IMR-90 (cell line): ENCODE data around the gene LDHA. TPM values are rescaled to one million over a fixed set of nuclear protein-coding genes. Genes with fewer than 3 reads are reported as not detected.
A peak's percentile ranks its signal among the peaks of the same experiment; 100 is the strongest.

Experiments
- ATAC-seq: fragments of 200-7000 bp; cut with Tn5 transposase; 2 replicates; pipeline ENCODE4 v1.9.1; 2020; ENCODE audit warnings: low read depth, mild to moderate bottlenecking, moderate library complexity
- BruUV-seq: library from RNA; stranded (reverse); fragments of 400-500 nt; replicated peaks from 2 replicates; lab custom pipeline; 2021; lab: Mats Ljungman, UMichigan
- CTCF ChIA-PET: fragments of 300-600 bp; formaldehyde crosslinking; extraction: SDS; loops from one replicate; lab custom pipeline; 2021; ENCODE audit warnings: antibody characterized with exemption; lab: Yijun Ruan, JAX
- POLR2A ChIA-PET: fragments of 300-600 bp; sonication (Branson Sonifier 250); formaldehyde crosslinking; loops from one replicate; lab custom pipeline; 2022; ENCODE audit warnings: antibody characterized with exemption; ENCODE audit not compliant: unreplicated experiment; lab: Charles Lee
- DNase-seq: peaks from one replicate; pipeline ENCODE4 v3.0.0; 2013
- H2AFZ ChIP-seq: replicated peaks from 2 replicates; pipeline ENCODE3; 2013; ENCODE audit warnings: low read length, mild to moderate bottlenecking; ENCODE audit not compliant: poor library complexity
- H2AK5ac ChIP-seq: 2 replicates; pipeline ENCODE4 v1.6.1; 2013; ENCODE audit warnings: low read depth, low read length, inconsistent platforms
- H2AK9ac ChIP-seq: replicated peaks from 2 replicates; pipeline ENCODE3; 2013; ENCODE audit warnings: mild to moderate bottlenecking, low read depth, low read length, moderate library complexity; ENCODE audit not compliant: poor library complexity
- H2BK120ac ChIP-seq: 2 replicates; pipeline ENCODE4 v1.6.1; 2013; ENCODE audit warnings: low read depth, low read length, inconsistent platforms
- H2BK15ac ChIP-seq: 3 replicates; pipeline ENCODE4 v1.6.1; 2013; ENCODE audit warnings: low read depth, low read length, inconsistent platforms
- H2BK20ac ChIP-seq: 2 replicates; pipeline ENCODE4 v1.6.1; 2013; ENCODE audit warnings: low read depth, mild to moderate bottlenecking, inconsistent platforms, low read length, moderate library complexity
- H2BK5ac ChIP-seq: 2 replicates; pipeline ENCODE4 v1.6.1; 2013; ENCODE audit warnings: mild to moderate bottlenecking, low read depth, low read length, inconsistent platforms; ENCODE audit not compliant: poor library complexity, severe bottlenecking
- H3K14ac ChIP-seq: replicated peaks from 2 replicates; pipeline ENCODE4 v1.6.1; 2013; ENCODE audit warnings: low read depth, low read length, inconsistent platforms
- H3K18ac ChIP-seq: 2 replicates; pipeline ENCODE4 v1.6.1; 2013; ENCODE audit warnings: low read depth, low read length, control low read depth
- H3K23ac ChIP-seq: 2 replicates; pipeline ENCODE4 v1.6.1; 2013; ENCODE audit warnings: low read depth, low read length, inconsistent platforms
- H3K27ac ChIP-seq: 2 replicates; pipeline ENCODE4 v1.5.1; 2013; ENCODE audit warnings: mild to moderate bottlenecking, control low read depth, low read length; ENCODE audit not compliant: insufficient read depth
- H3K27me3 ChIP-seq: 2 replicates; pipeline ENCODE4 v1.6.1; 2013; ENCODE audit warnings: low read length; ENCODE audit not compliant: control insufficient read depth, insufficient read depth
- H3K36me3 ChIP-seq: 2 replicates; pipeline ENCODE4 v1.6.1; 2013; ENCODE audit warnings: low read length, mixed read lengths; ENCODE audit not compliant: control insufficient read depth, insufficient read depth
- H3K4ac ChIP-seq: 2 replicates; pipeline ENCODE4 v1.6.1; 2013; ENCODE audit warnings: low read depth, low read length, inconsistent platforms
- H3K4me1 ChIP-seq: 2 replicates; pipeline ENCODE4 v1.6.1; 2013; ENCODE audit warnings: low read length, mixed read lengths; ENCODE audit not compliant: control insufficient read depth, insufficient read depth
- H3K4me2 ChIP-seq: 2 replicates; pipeline ENCODE4 v1.6.1; 2013; ENCODE audit warnings: low read depth, mild to moderate bottlenecking, control low read depth, low read length, moderate library complexity
- H3K4me3 ChIP-seq: 2 replicates; pipeline ENCODE4 v1.5.1; 2013; ENCODE audit warnings: low read depth, mild to moderate bottlenecking, control low read depth, low read length, moderate library complexity; ENCODE audit not compliant: insufficient read depth
- H3K56ac ChIP-seq: 2 replicates; pipeline ENCODE4 v1.6.1; 2013; ENCODE audit warnings: low read length, inconsistent platforms; ENCODE audit not compliant: insufficient read depth; ENCODE audit errors: extremely low read depth
- H3K79me1 ChIP-seq, 2 experiments: 2 replicates each; pipeline ENCODE4 v1.6.1; 2013; ENCODE audit warnings: low read length in 2 of 2, inconsistent platforms in 1 of 2, low read depth in 1 of 2
- H3K9ac ChIP-seq: 2 replicates; pipeline ENCODE4 v1.6.1; 2013; ENCODE audit warnings: low read depth, low read length, control low read depth
- H3K9me1 ChIP-seq: 2 replicates; pipeline ENCODE4 v1.6.1; 2013; ENCODE audit warnings: low read length, inconsistent platforms; ENCODE audit not compliant: insufficient read depth
- H3K9me3 ChIP-seq: 2 replicates; pipeline ENCODE4 v1.6.1; 2013; ENCODE audit warnings: low read length; ENCODE audit not compliant: control insufficient read depth, insufficient read depth
- H4K20me1 ChIP-seq: 2 replicates; pipeline ENCODE4 v1.6.1; 2013; ENCODE audit warnings: low read length, inconsistent platforms; ENCODE audit not compliant: insufficient read depth
- H4K5ac ChIP-seq: 2 replicates; pipeline ENCODE4 v1.6.1; 2013; ENCODE audit warnings: mild to moderate bottlenecking, low read depth, low read length, control low read depth
- H4K8ac ChIP-seq, 2 experiments: 2 replicates each; pipeline ENCODE4 v1.6.1; 2013; ENCODE audit warnings: low read depth in 2 of 2, low read length in 2 of 2, control low read depth in 1 of 2, inconsistent platforms in 1 of 2
- H4K91ac ChIP-seq: 2 replicates; pipeline ENCODE4 v1.6.1; 2013; ENCODE audit warnings: low read depth, low read length, inconsistent platforms; ENCODE audit not compliant: insufficient read depth
- RCOR1 ChIP-seq: IDR thresholded peaks from 2 replicates; pipeline ENCODE4 v1.6.1; 2012; ENCODE audit warnings: mild to moderate bottlenecking, low read length, improper control_type of control experiment; ENCODE audit not compliant: insufficient replicate concordance
- WGBS, 2 experiments: methylation state at CpG; one replicate each; pipeline versions ENCODE4 v1.1.5 to v1.1.7; 2013; ENCODE audit warnings: missing lambda C conversion rate in 2 of 2; ENCODE audit not compliant: insufficient read length in 1 of 2; ENCODE audit errors: extremely low coverage in 2 of 2; 5-methylcytosine and 5-hydroxymethylcytosine counted together
- dilution Hi-C: fragments of 300-500 bp; cut with HindIII; formaldehyde crosslinking; loops from one replicate; pipeline ENCODE4 v1.14.3; 2018; ENCODE audit warnings: low sequenced_read_pairs; ENCODE audit not compliant: unreplicated experiment
- in situ Hi-C: fragments of 300-500 bp; cut with MboI; formaldehyde crosslinking; loops from 3 replicates; pipeline ENCODE4 v1.14.3; 2019; ENCODE audit warnings: low sequenced_read_pairs, inconsistent platforms, mixed read lengths
- intact Hi-C: fragments of 100-400 bp; cut with micrococcal nuclease; formaldehyde crosslinking; loops from 2 replicates; pipeline ENCODE4 v1.10.0; 2022
- polyA plus RNA-seq, 3 experiments: library from polyadenylated mRNA; depleted of rRNA; stranded (reverse); fragments of >200 nt; gene quantifications; 2 replicates each; pipeline ENCODE4 v1.2.3, GENCODE V29; 2012; ENCODE audit warnings: low replicate concordance in 1 of 3
- total RNA-seq: library from RNA; depleted of rRNA; stranded (reverse); fragments of >200 nt; gene quantifications from 2 replicates; pipeline ENCODE4 v1.2.3, GENCODE V29; 2012
- TF ChIP-seq, protein P1 (sequence below): fragments of 150-350 bp; IDR thresholded peaks from 2 replicates; pipeline ENCODE4 v1.6.1; 2017; ENCODE audit warnings: mild to moderate bottlenecking, antibody characterized with exemption, low read length, low read depth

LDHA gene
- total and polyA plus RNA-seq, 2 of the 4 experiments (the other 2 are of a cell fraction), result 1,735 to 1,813 TPM

DNA sequence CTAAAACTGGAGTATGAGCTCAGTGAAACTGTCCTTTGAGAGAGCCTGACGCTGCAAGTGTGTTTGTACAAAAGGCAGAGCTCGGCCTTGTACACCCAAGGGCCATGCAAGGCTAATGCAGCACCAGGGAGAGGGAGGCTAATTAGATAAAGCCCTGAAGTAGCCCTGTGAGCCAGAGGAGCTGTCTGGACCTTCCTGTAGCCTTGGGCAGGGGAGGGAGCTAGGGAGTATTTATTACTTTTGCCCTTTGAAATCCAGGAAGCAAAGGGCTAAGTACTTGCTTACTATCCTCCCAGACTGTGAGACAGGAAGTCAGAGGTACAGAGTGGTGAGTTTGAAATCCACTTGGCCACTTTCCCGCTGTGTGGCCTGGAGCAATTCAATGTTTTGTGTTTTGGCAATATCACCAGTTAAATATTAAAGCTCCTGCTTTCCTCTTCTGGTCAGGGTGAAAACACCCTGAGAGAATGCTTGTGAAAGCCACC, 10.2 kb upstream of the LDHA start:
- ChIA-PET CTCF (interaction anchor here (0.6 to 1.2 kb wide), 2 partner anchors 11 to 28 kb away, joined by 3 to 4 read pairs; no protein-coding TSS in a partner anchor), POLR2A (interaction anchor here (0.5 to 2.9 kb wide), 3 partner anchors 11 to 230 kb away, joined by 3 to 28 read pairs (median 6); partner anchors contain the start of gene LDHA)
- Histone ChIP-seq H2BK5ac (peak overlapping the region; percentile 96), H4K20me1 (peaks cover 4% of the 10 kb centered on the region; the same call in 1 of the 2 replicates), H3K56ac (peak overlapping the region; percentile 51), H3K23ac (peak overlapping the region; percentile 64), H2AFZ (peak overlapping the region; percentile 94), H3K9ac (peak overlapping the region; percentile 68), H3K4me3 (no peak overlapping the region), H3K36me3 (no peaks in the 10 kb centered on the region), H3K9me1 (peaks cover 7% of the 10 kb centered on the region), H2AK9ac (peak overlapping the region; percentile 91), H3K79me1 (no peaks in the 10 kb centered on the region; a peak in 1 of 4 replicates), H3K9me3 (no peaks in the 10 kb centered on the region), H4K8ac (peak overlapping the region; percentile 66 to 92), H2BK20ac (peak overlapping the region; percentile 76), H2BK120ac (peak overlapping the region; percentile 87), H2BK15ac (peak overlapping the region; percentile 56), H3K4ac (peak overlapping the region; percentile 91), H4K91ac (peak overlapping the region; percentile 87), H3K27ac (peak overlapping the region; percentile 88), H4K5ac (peak overlapping the region; percentile 74), H3K18ac (peak overlapping the region; percentile 53), H3K27me3 (no peaks in the 10 kb centered on the region), H3K4me2 (peak overlapping the region; percentile 25), H2AK5ac (peak overlapping the region; percentile 63), H3K4me1 (peaks cover 19% of the 10 kb centered on the region), H3K14ac (peak overlapping the region; percentile 75)
- dilution Hi-C loops (no loop called here), in situ Hi-C loops (no loop called here), intact Hi-C loops (loop anchor here (1.0 kb wide), 1 partner anchor 10 kb away; the partner anchor contains the start of gene LDHA)
- ATAC-seq (peak; percentile 61), DNase-seq (peak; percentile 79)
- 33% methylated on average over 2 of the region's 3 CpGs; no CpG with 5 or more reads in 1 of the 2 experiments for WGBS, 2 experiments
- TF ChIP-seq, protein P1, sequence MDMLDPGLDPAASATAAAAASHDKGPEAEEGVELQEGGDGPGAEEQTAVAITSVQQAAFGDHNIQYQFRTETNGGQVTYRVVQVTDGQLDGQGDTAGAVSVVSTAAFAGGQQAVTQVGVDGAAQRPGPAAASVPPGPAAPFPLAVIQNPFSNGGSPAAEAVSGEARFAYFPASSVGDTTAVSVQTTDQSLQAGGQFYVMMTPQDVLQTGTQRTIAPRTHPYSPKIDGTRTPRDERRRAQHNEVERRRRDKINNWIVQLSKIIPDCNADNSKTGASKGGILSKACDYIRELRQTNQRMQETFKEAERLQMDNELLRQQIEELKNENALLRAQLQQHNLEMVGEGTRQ, result no peak
- peak; percentile 4 for TF ChIP-seq RCOR1
- BruUV-seq, result no TSS peak
